ENCODE results near the gene FOXK1. TPM values are rescaled to one million over a fixed set of nuclear protein-coding genes. Genes with fewer than 3 reads are reported as not detected.

FOXK1 gene
- total RNA-seq, 1 donor from 2014 or later: 30.4 TPM

DNA sequence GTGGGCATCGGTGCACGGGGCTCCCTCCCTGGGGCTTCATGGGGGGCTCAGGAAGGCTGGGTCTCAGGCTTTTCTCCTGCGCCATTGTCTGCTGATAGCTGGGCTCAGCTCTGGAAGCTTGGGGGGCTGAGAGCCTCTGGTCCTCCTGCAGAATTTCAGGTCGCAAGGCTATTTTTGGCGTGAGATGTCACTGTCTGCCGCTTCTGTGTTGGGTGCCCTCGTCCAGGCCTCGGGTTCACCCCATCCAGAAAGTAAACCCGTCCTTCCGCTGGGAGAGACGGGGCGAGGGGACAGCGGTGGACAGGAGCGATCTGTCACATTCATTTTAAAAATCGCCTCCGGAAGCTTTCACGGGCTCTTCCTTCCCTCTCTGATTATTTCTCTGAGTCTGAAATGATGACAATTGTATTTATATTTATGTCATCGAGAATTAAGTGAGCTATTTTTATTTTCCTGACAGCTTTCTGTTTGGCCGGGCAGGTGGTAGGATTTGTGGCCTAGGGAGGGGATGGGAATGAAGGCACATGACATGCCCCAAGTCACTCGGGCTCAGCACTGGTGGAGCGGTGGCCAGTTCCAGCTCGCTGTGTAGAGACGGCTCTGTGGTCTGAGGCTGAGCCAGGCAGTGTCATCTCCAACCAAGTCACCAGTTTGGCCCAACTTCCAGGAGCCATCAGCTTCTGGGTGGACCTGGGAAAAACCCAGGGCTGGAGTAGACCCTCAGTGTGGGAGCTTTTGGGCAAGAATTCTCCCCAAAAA, 52.7 kb downstream of the FOXK1 start:
- TF ChIP-seq, protein P1, sequence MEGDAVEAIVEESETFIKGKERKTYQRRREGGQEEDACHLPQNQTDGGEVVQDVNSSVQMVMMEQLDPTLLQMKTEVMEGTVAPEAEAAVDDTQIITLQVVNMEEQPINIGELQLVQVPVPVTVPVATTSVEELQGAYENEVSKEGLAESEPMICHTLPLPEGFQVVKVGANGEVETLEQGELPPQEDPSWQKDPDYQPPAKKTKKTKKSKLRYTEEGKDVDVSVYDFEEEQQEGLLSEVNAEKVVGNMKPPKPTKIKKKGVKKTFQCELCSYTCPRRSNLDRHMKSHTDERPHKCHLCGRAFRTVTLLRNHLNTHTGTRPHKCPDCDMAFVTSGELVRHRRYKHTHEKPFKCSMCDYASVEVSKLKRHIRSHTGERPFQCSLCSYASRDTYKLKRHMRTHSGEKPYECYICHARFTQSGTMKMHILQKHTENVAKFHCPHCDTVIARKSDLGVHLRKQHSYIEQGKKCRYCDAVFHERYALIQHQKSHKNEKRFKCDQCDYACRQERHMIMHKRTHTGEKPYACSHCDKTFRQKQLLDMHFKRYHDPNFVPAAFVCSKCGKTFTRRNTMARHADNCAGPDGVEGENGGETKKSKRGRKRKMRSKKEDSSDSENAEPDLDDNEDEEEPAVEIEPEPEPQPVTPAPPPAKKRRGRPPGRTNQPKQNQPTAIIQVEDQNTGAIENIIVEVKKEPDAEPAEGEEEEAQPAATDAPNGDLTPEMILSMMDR (conservative IDR thresholded peaks at IDR 0.05; ENCODE audit: low read depth, low read length): no peak
- no peak for DNase-seq (ENCODE audit: low read depth)
- H3K4me3 ChIP-seq (ENCODE audit: low read depth, low read length): no peak overlapping the region

DNA sequence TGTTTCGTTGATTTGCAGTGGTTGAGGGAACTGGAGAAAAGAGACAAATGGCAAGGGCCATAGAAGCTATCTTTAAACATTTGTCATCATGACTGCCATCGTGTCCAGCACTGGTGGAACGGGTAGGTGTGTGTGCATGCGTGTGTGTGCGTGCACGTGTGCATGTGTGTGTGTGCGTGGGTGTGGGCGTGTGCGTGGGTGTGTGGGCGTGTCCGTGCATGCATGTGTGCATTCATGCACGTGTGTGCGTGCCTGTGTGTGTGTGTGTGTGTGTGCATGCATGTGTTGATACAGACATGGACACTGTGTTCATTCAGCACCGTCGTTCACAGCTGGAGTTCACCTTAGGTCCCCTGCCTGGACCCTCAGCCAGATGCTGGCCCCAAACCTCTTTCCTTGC, 55.2 kb downstream of the FOXK1 start:
- no peak overlapping the region for H3K4me3 ChIP-seq (ENCODE audit: low read depth, low read length)
- TF ChIP-seq, protein P1 (conservative IDR thresholded peaks at IDR 0.05; ENCODE audit: low read depth, low read length): no peak
- no peak for DNase-seq (ENCODE audit: low read depth)

DNA sequence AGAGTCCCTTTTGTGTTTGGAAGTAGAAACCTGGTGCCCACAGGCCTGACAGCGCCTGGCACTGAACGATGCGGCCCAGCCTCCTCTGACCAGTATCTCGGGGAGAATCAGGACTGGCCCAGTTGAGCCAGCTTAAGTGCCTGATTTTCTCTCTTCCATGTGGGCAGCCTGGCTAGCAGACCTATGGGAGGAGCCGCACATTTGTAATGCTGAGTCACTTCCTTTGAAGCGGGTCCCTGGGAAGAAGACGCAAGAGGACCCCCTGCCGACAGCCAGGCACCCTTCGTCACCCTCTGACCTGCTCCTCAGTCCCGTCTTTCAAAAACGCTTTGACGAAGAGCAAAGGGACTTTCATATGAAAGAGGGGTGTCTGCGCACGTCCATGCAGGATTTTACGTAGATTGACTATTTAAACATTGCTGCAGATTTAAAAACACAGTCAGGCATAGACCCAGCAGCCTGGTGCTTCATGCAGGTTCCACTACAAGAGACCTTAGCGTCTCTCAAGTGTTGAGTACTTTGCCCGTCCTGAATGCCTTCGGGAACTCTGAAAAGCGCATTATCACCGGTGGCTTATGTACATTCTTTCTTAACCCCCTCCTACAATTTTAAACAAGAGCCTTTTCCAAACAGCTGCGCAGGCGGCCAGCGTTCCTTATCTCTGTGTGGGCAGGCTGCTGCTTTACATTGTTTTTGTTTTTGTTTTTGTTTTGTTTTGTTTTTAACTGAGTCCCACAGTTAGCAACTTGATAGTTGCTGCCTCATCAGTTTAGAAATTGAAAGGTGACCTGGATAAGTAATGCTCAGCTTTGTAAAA, 56.8 kb downstream of the FOXK1 start:
- peak overlapping the region; percentile 31 for H3K4me3 ChIP-seq (ENCODE audit: low read depth, low read length)
- TF ChIP-seq, protein P1 (conservative IDR thresholded peaks at IDR 0.05; ENCODE audit: low read depth, low read length): peak; percentile 24
- DNase-seq (ENCODE audit: low read depth): peak; percentile 56

DNA sequence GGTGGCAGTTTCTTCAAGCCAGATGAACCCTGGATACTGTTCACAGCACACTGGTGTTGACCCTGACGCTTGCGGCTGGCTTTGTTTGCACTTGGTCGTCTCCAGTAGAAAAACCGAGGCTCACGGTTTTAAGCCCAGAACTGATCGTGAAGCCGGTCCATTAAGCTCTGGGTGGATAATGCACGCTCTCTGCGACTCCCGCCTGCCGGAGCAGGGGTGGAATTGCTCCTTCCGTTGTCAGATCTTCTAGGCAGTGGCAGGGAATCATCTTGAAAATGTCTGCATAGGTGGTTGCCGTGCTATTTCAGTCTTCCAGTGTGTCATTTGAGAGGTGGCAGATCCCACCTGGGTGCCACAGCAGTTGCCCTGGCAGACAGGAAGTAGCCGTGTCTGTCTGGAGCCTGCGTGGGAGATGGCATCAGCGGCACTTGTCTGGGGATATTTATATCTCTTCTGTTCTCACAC, 57.5 kb downstream of the FOXK1 start:
- no peak for DNase-seq (ENCODE audit: low read depth)

DNA sequence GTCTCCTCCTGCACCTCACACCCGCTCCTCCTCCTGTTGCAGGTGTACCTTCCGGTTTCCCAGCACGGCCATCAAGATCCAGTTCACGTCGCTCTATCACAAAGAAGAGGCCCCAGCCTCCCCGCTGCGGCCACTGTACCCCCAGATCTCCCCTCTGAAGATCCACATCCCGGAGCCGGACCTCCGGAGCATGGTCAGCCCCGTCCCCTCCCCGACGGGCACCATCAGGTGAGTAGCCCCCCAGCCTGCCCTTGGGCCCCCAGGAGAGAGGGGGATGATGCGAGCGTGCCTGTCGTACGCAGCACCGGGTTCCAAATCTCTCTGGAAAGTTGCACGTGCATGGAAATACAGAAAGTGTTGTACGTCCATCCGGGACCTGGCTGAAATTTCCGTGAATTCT, 58.7 kb downstream of the FOXK1 start:
- no peak for DNase-seq (ENCODE audit: low read depth)
- TF ChIP-seq, protein P1 (conservative IDR thresholded peaks at IDR 0.05; ENCODE audit: low read depth, low read length): no peak
- H3K4me3 ChIP-seq (ENCODE audit: low read depth, low read length): no peak overlapping the region

More for the DNA sequence above, 57.5 kb downstream of the FOXK1 start:
- peak overlapping the region; percentile 31 for H3K4me3 ChIP-seq (ENCODE audit: low read depth, low read length)
- TF ChIP-seq, protein P1 (conservative IDR thresholded peaks at IDR 0.05; ENCODE audit: low read depth, low read length): peak; percentile 44

DNA sequence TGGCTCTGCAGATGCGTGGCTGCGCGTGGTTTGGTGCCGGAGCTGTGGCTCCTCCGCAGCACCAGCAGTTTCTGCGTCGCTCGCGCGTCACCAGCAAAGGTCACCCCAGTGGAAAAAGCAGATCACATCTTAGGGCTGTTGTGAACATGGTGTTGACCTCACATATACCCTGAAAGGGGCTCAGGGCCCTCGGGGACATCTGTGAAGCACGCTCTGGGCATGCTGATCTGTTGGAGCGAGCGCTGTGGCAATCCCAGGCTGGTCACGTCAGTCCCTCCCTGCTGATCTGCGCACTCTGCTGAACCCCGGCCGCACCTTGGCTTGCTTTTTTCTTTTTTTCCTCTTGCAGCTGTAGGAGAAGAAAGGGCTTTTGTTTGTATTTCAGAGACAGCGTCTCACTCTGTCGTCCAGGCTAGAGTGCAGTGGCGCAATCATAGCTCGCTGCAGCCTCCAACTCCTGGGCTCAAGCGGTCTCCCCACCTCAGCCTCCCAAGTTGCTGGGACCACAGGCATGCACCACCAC, 60.0 kb downstream of the FOXK1 start:
- H3K4me3 ChIP-seq (ENCODE audit: low read depth, low read length): no peak overlapping the region
- TF ChIP-seq, protein P1 (conservative IDR thresholded peaks at IDR 0.05; ENCODE audit: low read depth, low read length): no peak
- no peak for DNase-seq (ENCODE audit: low read depth)

Data from epithelial cell of proximal tubule (primary cell).